Measurements from ENCODE around the gene WDR33. TPM values are rescaled to one million over a fixed set of nuclear protein-coding genes. Genes with fewer than 3 reads are reported as not detected.

WDR33 gene
- total RNA-seq (10 to 100 TPM; 47.2 to 55.1 TPM), polyA plus RNA-seq (10 to 100 TPM in 1 of 2 donors, 1 to 10 TPM in 1; 8.1 to 11.9 TPM)
- long read RNA-seq, donor 1, full-length matches to known transcripts, result 26 of 95 reads
- long read RNA-seq, donor 1, partial matches to known transcripts, result 57 of 95 reads
- long read RNA-seq, donor 1, other reads (novel, unspliced or antisense), result 12 of 95 reads
- long read RNA-seq, donor 2, full-length matches to known transcripts, result 4 of 34 reads
- long read RNA-seq, donor 2, partial matches to known transcripts, result 15 of 34 reads
- long read RNA-seq, donor 2, other reads (novel, unspliced or antisense), result 15 of 34 reads

- WGBS, 2 donors, result 0 to 1% methylated on average over 62 of the region's 62 CpGs
- peak within 1 kb of the TSS; percentile 67 to 79 for H3K4me3 ChIP-seq (ENCODE audit: low read length in 2 of 2)
- H3K4me1 ChIP-seq (ENCODE audit: control insufficient read depth in 1 of 2, insufficient read depth in 2 of 2, low read length in 2 of 2), result no peaks in the 10 kb centered on the region
- no peaks in the 10 kb centered on the region for H3K9me3 ChIP-seq (ENCODE audit: control insufficient read depth, low read length)
- H3K27me3 ChIP-seq (ENCODE audit: control insufficient read depth in 1 of 2, insufficient read depth in 2 of 2, low read length in 1 of 2), result no peaks in the 10 kb centered on the region
- no peaks in the 10 kb centered on the region for H3K36me3 ChIP-seq (ENCODE audit: control insufficient read depth in 1 of 2, insufficient read depth in 2 of 2, low read length in 1 of 2)
- DNase-seq (peak; percentile 93 to 95), ATAC-seq (ENCODE audit: low FRiP score) (peak; percentile 97)
- H3K27ac ChIP-seq (ENCODE audit: low read depth in 1 of 2, low read length in 2 of 2), result peak within 1 kb of the TSS in 1 of 2 donors; percentile 48
- intact Hi-C loops (cut with DNase I), result no loop called here
Observed at GRCh38 chr2:127810619-127811396, at the start of gene WDR33. TSS of gene WDR33 (minus strand) at chr2:127811171. CDS start at chr2:127770981, 40,190 bp downstream.

DNA sequence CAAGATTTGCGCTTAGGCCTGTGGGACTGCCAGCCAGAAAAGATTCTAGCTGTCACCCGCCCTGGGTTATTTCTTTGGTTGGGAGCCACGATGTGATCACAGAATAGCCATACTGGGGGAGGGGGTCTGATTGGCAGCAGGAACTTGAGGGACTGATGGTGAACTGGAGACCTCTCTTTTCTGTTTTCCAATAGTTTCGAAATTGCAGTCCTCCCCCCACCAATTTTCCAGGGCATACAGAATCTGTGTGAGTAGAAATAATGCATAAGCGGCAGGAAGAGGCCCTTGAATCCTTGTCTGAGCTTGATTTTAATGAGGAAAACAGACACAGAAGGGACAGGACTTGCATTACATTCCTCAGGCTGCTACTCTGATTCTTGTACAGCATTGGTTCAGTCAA, 49.2 kb upstream of the WDR33 start:
- DNase-seq (no peak), ATAC-seq (ENCODE audit: low FRiP score) (no peak)
- intact Hi-C loops (cut with DNase I), result no loop called here
- WGBS, 2 donors, result 43 to 50% methylated on average over 5 of the region's 5 CpGs
- peaks cover 4 to 7% of the 10 kb centered on the region in 2 donors for H3K36me3 ChIP-seq (ENCODE audit: control insufficient read depth in 1 of 2, insufficient read depth in 2 of 2, low read length in 1 of 2)
- H3K27ac ChIP-seq (ENCODE audit: low read depth in 1 of 2, low read length in 2 of 2), result peak overlapping the region in 1 of 2 donors; percentile 6
- no peaks in the 10 kb centered on the region for H3K9me3 ChIP-seq (ENCODE audit: control insufficient read depth, low read length)
- no peaks in the 10 kb centered on the region for H3K27me3 ChIP-seq (ENCODE audit: control insufficient read depth in 1 of 2, insufficient read depth in 2 of 2, low read length in 1 of 2)
- no peaks in the 10 kb centered on the region for H3K4me1 ChIP-seq (ENCODE audit: control insufficient read depth in 1 of 2, insufficient read depth in 2 of 2, low read length in 2 of 2)
- no peak overlapping the region for H3K4me3 ChIP-seq (ENCODE audit: low read length in 2 of 2)

DNA sequence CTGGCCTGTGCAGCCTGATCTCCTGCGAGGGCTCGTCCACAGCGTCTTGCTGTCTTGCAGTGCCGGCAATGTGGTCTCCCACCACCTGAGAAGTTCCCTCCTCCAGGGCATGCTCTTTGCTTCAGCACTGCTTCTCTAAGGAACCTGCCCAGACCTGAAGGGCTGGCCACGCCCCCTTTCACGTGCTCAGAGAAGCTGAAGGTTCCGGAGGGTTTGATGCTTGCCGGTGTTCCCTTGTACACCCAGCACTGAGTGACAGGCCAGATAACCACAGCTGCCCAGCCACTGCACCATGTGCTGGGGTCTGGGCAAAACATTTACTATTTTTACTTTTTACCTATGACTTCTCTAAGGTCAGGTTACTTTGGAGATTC, 48.7 kb upstream of the WDR33 start:
- ATAC-seq (ENCODE audit: low FRiP score) (no peak), DNase-seq (no peak)
- Histone ChIP-seq H3K36me3 (ENCODE audit: control insufficient read depth in 1 of 2, insufficient read depth in 2 of 2, low read length in 1 of 2) (peaks cover 2 to 4% of the 10 kb centered on the region in 2 donors), H3K4me3 (ENCODE audit: low read length in 2 of 2) (no peak overlapping the region), H3K4me1 (ENCODE audit: control insufficient read depth in 1 of 2, insufficient read depth in 2 of 2, low read length in 2 of 2) (no peaks in the 10 kb centered on the region), H3K9me3 (ENCODE audit: control insufficient read depth, low read length) (no peaks in the 10 kb centered on the region), H3K27me3 (ENCODE audit: control insufficient read depth in 1 of 2, insufficient read depth in 2 of 2, low read length in 1 of 2) (no peaks in the 10 kb centered on the region), H3K27ac (ENCODE audit: low read depth in 1 of 2, low read length in 2 of 2) (peak overlapping the region in 1 of 2 donors; percentile 6)
- intact Hi-C loops (cut with DNase I), result loop anchor here in 1 of 2 donors (10.0 kb wide), 1 partner anchor 235 kb away; the partner anchor contains the start of gene UGGT1
- 24 to 26% methylated on average over 8 of the region's 8 CpGs for WGBS, 2 donors

DNA sequence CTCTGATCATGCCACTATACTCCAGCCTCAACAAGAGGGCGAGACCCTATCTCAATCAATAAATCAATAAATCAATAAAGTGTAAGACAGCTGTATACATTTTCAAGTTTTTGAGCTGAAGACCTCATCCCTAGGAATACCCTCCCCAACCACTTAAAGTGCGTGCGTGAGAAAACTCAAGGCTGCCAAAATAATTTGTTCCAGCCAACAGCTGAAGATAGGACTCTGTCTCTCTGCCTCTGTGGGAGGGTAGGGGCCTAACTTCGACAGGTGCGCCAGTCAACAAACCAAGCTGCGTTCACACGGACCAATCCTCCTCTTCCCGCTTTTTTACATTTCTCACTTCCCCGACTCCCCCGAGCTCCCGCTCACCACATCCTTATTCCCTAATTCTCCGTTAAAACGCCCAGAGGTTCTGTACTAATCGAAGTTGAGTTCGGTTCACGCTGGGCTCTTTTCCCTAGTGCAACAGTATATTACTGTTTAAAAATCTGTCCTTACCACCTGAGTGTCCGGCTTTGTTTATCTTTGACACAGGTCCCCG, 46.4 kb upstream of the WDR33 start:
- 4% methylated on average over 18 of the region's 18 CpGs for WGBS, 2 donors
- Histone ChIP-seq H3K27me3 (ENCODE audit: control insufficient read depth in 1 of 2, insufficient read depth in 2 of 2, low read length in 1 of 2) (no peaks in the 10 kb centered on the region), H3K4me3 (ENCODE audit: low read length in 2 of 2) (peak overlapping the region; percentile 50 to 76), H3K4me1 (ENCODE audit: control insufficient read depth in 1 of 2, insufficient read depth in 2 of 2, low read length in 2 of 2) (no peaks in the 10 kb centered on the region), H3K36me3 (ENCODE audit: control insufficient read depth in 1 of 2, insufficient read depth in 2 of 2, low read length in 1 of 2) (peaks cover 2 to 4% of the 10 kb centered on the region in 2 donors), H3K9me3 (ENCODE audit: control insufficient read depth, low read length) (no peaks in the 10 kb centered on the region), H3K27ac (ENCODE audit: low read depth in 1 of 2, low read length in 2 of 2) (no peak overlapping the region)
- ATAC-seq (ENCODE audit: low FRiP score) (no peak), DNase-seq (no peak)
- intact Hi-C loops (cut with DNase I), result loop anchor here in 1 of 2 donors (10.0 kb wide), 1 partner anchor 237 kb away; the partner anchor contains the start of gene UGGT1

- no peaks in the 10 kb centered on the region for H3K4me1 ChIP-seq (ENCODE audit: control insufficient read depth in 1 of 2, insufficient read depth in 2 of 2, low read length in 2 of 2)
- no peaks in the 10 kb centered on the region for H3K9me3 ChIP-seq (ENCODE audit: control insufficient read depth, low read length)
- DNase-seq (no peak), ATAC-seq (ENCODE audit: low FRiP score) (no peak)
- peaks cover 2 to 4% of the 10 kb centered on the region in 2 donors for H3K36me3 ChIP-seq (ENCODE audit: control insufficient read depth in 1 of 2, insufficient read depth in 2 of 2, low read length in 1 of 2)
- H3K4me3 ChIP-seq (ENCODE audit: low read length in 2 of 2), result no peak overlapping the region
- H3K27me3 ChIP-seq (ENCODE audit: control insufficient read depth in 1 of 2, insufficient read depth in 2 of 2, low read length in 1 of 2), result no peaks in the 10 kb centered on the region
- intact Hi-C loops (cut with DNase I), result loop anchor here in 1 of 2 donors (10.0 kb wide), 1 partner anchor 241 kb away; the partner anchor contains the start of gene UGGT1
- no peak overlapping the region for H3K27ac ChIP-seq (ENCODE audit: low read depth in 1 of 2, low read length in 2 of 2)
- WGBS, 2 donors, result 85 to 93% methylated on average over 4 of the region's 4 CpGs
Observed at GRCh38 chr2:127853671-127854070, 42.7 kb upstream of the WDR33 start.

DNA sequence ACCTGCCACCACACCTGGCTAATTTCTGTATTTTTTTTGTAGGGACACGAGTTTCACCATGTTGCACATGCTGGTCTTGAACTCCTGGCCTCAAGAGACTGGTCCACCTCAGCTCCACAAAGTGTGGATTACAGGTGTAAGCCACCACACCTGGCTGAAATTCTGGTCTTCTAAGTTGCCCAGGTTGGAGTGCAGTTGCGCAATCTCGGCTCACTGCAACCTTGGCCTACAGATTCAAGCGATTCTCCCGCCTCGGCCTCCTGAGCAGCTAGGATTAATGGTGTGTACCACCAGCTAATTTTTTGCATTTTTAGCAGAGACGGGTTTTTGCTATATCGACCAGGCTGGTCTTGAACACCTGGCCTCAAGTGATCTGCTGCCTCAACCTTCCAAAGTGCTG, 41.4 kb upstream of the WDR33 start:
- no peak overlapping the region for H3K27ac ChIP-seq (ENCODE audit: low read depth in 1 of 2, low read length in 2 of 2)
- WGBS, 2 donors, result 95 to 96% methylated on average over 8 of the region's 8 CpGs
- no peaks in the 10 kb centered on the region for H3K9me3 ChIP-seq (ENCODE audit: control insufficient read depth, low read length)
- no peak overlapping the region for H3K4me3 ChIP-seq (ENCODE audit: low read length in 2 of 2)
- ATAC-seq (ENCODE audit: low FRiP score), result no peak
- H3K27me3 ChIP-seq (ENCODE audit: control insufficient read depth in 1 of 2, insufficient read depth in 2 of 2, low read length in 1 of 2), result no peaks in the 10 kb centered on the region
- intact Hi-C loops (cut with DNase I), result loop anchor here in 1 of 2 donors (10.0 kb wide), 1 partner anchor 242 kb away; the partner anchor contains the start of gene UGGT1
- peaks cover 4 to 7% of the 10 kb centered on the region in 2 donors for H3K36me3 ChIP-seq (ENCODE audit: control insufficient read depth in 1 of 2, insufficient read depth in 2 of 2, low read length in 1 of 2)
- no peak for DNase-seq
- H3K4me1 ChIP-seq (ENCODE audit: control insufficient read depth in 1 of 2, insufficient read depth in 2 of 2, low read length in 2 of 2), result no peaks in the 10 kb centered on the region

- WGBS, 2 donors, result 86 to 90% methylated on average over 7 of the region's 7 CpGs
- DNase-seq, result no peak
- Histone ChIP-seq H3K27me3 (ENCODE audit: control insufficient read depth in 1 of 2, insufficient read depth in 2 of 2, low read length in 1 of 2) (no peaks in the 10 kb centered on the region), H3K4me1 (ENCODE audit: control insufficient read depth in 1 of 2, insufficient read depth in 2 of 2, low read length in 2 of 2) (no peaks in the 10 kb centered on the region), H3K4me3 (ENCODE audit: low read length in 2 of 2) (no peak overlapping the region), H3K9me3 (ENCODE audit: control insufficient read depth, low read length) (no peaks in the 10 kb centered on the region), H3K36me3 (ENCODE audit: control insufficient read depth in 1 of 2, insufficient read depth in 2 of 2, low read length in 1 of 2) (peaks cover 9 to 11% of the 10 kb centered on the region in 2 donors), H3K27ac (ENCODE audit: low read depth in 1 of 2, low read length in 2 of 2) (no peak overlapping the region)
- ATAC-seq (ENCODE audit: low FRiP score), result no peak
- intact Hi-C loops (cut with DNase I), result no loop called here
Observed at GRCh38 chr2:127847931-127848330, 37.0 kb upstream of the WDR33 start.

DNA sequence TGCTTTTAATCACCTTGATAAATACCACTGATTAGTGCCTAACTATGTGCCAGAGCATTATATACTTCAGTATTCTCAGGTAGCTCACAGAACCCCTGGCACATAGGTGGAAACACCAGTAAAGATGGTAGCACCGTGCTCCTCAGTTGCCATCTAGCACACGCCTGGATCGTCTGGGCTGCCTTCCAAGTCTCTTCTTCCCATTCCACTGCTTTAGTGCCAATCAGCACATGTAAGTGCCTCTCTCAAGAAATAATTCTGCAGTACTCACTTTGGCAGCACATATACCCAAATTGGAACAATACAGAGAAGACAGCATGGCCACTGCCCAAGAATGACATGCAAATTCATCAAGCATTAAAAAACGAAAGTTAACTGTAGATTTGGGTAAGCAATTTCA, 34.0 kb upstream of the WDR33 start:
- WGBS, 2 donors, result 76 to 78% methylated on average over 4 of the region's 4 CpGs
- ATAC-seq (ENCODE audit: low FRiP score) (no peak), DNase-seq (no peak)
- H3K27ac ChIP-seq (ENCODE audit: low read depth in 1 of 2, low read length in 2 of 2), result no peak overlapping the region
- H3K9me3 ChIP-seq (ENCODE audit: control insufficient read depth, low read length), result no peaks in the 10 kb centered on the region
- H3K4me1 ChIP-seq (ENCODE audit: control insufficient read depth in 1 of 2, insufficient read depth in 2 of 2, low read length in 2 of 2), result no peaks in the 10 kb centered on the region
- intact Hi-C loops (cut with DNase I), result no loop called here
- H3K27me3 ChIP-seq (ENCODE audit: control insufficient read depth in 1 of 2, insufficient read depth in 2 of 2, low read length in 1 of 2), result no peaks in the 10 kb centered on the region
- H3K4me3 ChIP-seq (ENCODE audit: low read length in 2 of 2), result no peak overlapping the region
- H3K36me3 ChIP-seq (ENCODE audit: control insufficient read depth in 1 of 2, insufficient read depth in 2 of 2, low read length in 1 of 2), result peaks cover 5 to 11% of the 10 kb centered on the region in 2 donors

Measured in aorta (tissue), 5 donors.